HG03521 (cell line): ENCODE data around the gene IER2.
"Not testable (repeated sequence)": the region's sequence is repeated elsewhere in the genome, so short reads cannot be mapped to it uniquely, and the experiment has no call there.

Experiments
- ATAC-seq: cut with Tn5 transposase; IDR thresholded peaks from one replicate; pipeline ENCODE4 v1.9.1; 2021; ENCODE audit warnings: mild to moderate bottlenecking, moderate library complexity; ENCODE audit not compliant: unreplicated experiment

Gene IER2

DNA sequence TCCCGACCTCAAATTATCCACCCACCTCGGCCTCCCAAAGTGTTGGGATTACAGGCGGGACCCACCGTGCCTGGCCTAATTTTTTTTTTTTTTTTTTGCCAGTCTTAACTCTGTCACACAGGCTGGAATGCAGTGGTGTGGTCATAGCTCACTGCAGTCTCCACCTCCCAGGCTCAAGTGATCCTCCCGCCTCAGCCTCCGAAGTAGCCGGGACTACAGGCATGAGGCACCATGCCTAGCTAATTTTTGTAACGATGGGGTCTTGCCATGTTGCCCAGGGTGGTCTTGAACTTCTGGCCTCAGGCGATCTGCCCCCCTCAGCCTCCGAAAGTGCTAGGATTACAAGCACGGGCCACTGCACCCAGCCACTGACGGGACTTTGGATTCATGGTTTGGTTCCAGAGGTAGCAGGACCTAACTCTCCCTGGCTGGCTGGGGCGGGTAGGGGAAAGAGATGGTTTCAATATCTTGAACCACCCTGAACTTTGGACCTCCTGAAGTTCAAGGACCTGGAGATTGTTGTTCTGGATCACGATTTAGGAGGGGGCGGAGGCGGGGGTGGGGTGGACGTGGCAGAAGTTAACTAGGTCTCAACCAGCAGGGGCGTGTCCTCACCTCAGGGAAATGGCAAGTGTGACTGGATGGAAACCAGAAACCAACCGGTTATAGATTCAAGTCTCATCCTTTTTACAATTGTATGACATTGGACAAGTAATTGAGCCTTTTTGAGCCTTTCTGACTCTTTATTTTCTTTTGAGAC, 40.8 kb downstream of the IER2 start:
- no peak for ATAC-seq

- ATAC-seq, result no peak
Measured at GRCh38 chr19:13195678-13196077, 45.5 kb downstream of the IER2 start.

GRCh38 chr19:13198634-13199033, 48.4 kb downstream of the IER2 start:
- no peak for ATAC-seq

DNA sequence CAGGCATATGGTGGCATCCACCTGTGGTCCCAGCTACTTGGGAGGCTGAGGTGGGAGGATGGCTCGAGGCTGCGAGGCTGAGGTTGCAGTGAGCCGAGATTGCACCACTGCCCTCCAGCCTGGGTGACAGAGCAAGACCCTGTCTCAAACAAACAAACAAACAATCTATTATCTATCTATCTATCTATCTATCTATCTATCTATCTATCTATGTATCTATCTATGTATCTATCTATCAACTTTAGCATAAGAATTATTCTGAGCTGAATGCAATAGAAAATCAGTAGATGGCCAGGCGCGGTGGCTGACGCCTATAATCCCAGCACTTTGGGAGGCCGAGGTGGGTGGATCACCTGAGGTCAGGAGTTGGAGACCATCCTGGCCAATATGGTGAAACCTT, 51.9 kb downstream of the IER2 start:
- not testable (repeated sequence) for ATAC-seq
